Stomach (tissue), 4 donors: Measurements from ENCODE around the gene F10.

ENCODE experiments used
- EP300 ChIP-seq: sonication (generic); formaldehyde crosslinking; IDR thresholded peaks from one replicate; pipeline ENCODE4 v1.6.1; 2017; ENCODE audit warnings: antibody characterized with exemption
- POLR2A ChIP-seq, 4 donors: fragments of 450-650 bp; IDR thresholded peaks; one replicate each; pipeline ENCODE4 v1.6.1; 2016; ENCODE audit warnings: antibody characterized with exemption in 4 of 4, control low read depth in 2 of 4, mild to moderate bottlenecking in 1 of 4, moderate library complexity in 1 of 4
- POLR2AphosphoS5 ChIP-seq, 3 donors: sonication (generic); formaldehyde crosslinking; IDR thresholded peaks; one replicate each; pipeline ENCODE4 v1.6.1; 2016; ENCODE audit warnings: antibody characterized with exemption in 3 of 3
- TF ChIP-seq, protein P1 (sequence below), 7 experiments: fragments of 450-650 bp in 4 of 7; fragments of 200-600 bp in 3 of 7; sonication (generic) in 3 of 7; IDR thresholded peaks; one replicate each; pipeline ENCODE4 v1.5.1; 2016 to 2019; ENCODE audit warnings: antibody characterized with exemption in 7 of 7, control low read depth in 2 of 7, mild to moderate bottlenecking in 1 of 7

DNA sequence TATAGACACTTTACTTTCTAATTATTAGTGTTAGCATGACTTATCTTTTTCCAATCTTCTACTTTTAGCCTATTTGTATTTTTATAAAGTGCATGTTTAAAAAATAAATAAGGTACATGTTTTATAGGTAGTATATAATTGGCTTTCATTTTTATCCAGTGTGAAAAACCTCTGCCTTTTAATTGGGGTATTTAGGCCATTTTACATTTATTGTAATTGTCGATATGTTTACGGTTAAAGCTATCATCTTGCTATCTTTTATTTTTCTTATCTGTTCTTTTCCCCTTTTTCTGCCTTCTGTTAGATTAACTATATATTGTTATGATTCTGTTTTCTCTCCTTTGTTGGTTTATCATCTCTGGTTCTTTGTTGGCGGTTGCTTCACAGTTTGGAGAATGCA, 45.0 kb downstream of the F10 start:
- TF ChIP-seq, protein P1, sequence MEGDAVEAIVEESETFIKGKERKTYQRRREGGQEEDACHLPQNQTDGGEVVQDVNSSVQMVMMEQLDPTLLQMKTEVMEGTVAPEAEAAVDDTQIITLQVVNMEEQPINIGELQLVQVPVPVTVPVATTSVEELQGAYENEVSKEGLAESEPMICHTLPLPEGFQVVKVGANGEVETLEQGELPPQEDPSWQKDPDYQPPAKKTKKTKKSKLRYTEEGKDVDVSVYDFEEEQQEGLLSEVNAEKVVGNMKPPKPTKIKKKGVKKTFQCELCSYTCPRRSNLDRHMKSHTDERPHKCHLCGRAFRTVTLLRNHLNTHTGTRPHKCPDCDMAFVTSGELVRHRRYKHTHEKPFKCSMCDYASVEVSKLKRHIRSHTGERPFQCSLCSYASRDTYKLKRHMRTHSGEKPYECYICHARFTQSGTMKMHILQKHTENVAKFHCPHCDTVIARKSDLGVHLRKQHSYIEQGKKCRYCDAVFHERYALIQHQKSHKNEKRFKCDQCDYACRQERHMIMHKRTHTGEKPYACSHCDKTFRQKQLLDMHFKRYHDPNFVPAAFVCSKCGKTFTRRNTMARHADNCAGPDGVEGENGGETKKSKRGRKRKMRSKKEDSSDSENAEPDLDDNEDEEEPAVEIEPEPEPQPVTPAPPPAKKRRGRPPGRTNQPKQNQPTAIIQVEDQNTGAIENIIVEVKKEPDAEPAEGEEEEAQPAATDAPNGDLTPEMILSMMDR (IDR thresholded peaks at IDR 0.05), result no peak
- TF ChIP-seq POLR2A (IDR thresholded peaks at IDR 0.05) (no peak), POLR2AphosphoS5 (IDR thresholded peaks at IDR 0.05) (no peak), EP300 (no peak)
